ENCODE measurements around the gene IFNLR1. TPM values are rescaled to one million over a fixed set of nuclear protein-coding genes. Genes with fewer than 3 reads are reported as not detected.

Gene IFNLR1
- total RNA-seq, 1 donor from 2014 or later = 0.16 TPM

- DNase-seq = no peak
These were observed 11.9 kb downstream of the IFNLR1 start for GRCh38 chr1:24175033-24175755.

DNA sequence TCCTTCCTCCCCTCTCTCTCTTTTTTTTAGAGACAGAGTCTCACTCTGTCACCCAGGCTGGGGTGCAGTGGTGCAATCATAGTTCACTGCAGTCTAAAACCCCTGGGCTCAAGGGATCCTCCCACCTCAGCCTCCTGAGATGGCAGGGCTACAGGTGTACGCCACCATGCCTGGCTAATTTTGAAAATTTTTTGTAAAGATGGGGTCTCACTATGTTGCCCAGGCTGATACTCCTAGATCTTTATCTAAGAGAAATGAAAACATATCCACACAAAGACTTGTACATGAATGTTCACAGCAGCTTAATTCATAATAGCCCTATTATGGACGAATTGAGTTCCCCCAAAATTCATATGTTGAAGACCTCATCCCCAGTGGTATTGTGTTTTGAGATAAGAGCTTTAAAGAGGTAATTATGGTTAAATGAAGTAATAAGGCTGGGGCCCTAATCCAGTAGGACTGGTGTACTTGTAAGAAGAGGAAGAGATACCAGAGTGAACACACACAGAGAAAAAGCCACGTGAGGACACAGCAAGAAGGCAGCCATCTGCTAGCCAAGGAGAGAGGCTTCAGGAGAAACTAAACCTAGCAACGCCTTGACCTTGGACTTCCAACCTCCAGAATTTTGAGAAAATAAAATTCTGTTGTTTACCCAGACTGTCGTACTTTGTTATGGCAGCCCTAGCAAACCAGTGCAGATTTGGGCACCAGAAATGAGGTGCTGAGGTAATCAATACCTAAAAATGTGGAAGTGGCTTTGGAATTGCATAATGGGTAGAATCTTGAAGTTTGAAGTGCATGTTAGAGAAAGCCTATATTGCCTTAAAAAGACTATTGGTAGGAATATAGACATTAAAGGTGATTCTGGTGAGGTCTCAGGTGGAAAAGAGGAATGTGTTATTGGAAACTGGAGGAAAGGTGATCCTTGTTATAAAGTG lies 13.2 kb downstream of the IFNLR1 start:
- no peak for DNase-seq

DNA sequence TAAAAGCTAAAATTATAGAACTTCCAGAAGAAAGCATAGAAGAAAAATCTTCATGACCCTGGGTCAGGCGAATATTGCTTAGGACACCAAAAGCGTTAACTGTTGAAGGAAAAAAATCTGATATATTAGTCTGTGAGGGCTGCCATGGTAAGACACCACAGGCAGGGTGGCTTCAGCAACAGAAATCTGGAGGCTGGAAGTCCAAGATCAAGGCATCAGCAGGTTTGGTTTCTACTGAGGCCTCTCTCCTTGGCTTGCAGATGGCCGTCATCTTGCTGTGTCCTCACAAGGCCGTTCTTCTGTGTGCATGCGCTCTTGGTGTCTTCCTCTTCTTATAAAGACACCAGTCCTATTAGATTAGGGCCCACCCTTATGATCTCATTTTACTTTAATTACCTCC lies 14.5 kb downstream of the IFNLR1 start:
- DNase-seq = no peak

- no peak for DNase-seq
These were observed 17.8 kb downstream of the IFNLR1 start for GRCh38 chr1:24169286-24169685.

- DNase-seq = no peak
These were observed 18.8 kb downstream of the IFNLR1 start for GRCh38 chr1:24168245-24168644.

- no peak for DNase-seq
These were observed 20.1 kb downstream of the IFNLR1 start for GRCh38 chr1:24167008-24167407.

DNA sequence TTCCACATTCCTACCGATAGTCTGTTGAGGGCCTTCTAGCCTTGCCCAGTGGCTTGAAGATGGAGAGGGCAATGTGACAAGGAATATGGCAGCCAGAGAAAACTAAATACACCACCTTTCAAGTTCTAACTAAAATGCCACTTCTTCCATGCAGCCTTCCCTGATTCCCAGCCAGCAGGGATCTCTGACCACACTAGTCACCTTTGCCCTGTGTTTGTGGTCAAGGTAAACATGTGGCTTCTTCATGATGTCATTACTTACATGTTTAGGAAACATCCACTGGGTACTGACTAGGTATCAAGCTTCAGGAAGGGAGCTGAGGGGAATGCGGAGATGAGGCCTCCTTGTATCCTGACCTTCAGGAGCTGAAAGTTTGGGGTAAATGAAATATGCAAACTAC lies 21.6 kb downstream of the IFNLR1 start:
- DNase-seq = no peak

GRCh38 chr1:24164004-24164403 lies 23.1 kb downstream of the IFNLR1 start:
- DNase-seq = no peak

GRCh38 chr1:24162201-24162600 lies 24.9 kb downstream of the IFNLR1 start:
- DNase-seq = no peak

DNA sequence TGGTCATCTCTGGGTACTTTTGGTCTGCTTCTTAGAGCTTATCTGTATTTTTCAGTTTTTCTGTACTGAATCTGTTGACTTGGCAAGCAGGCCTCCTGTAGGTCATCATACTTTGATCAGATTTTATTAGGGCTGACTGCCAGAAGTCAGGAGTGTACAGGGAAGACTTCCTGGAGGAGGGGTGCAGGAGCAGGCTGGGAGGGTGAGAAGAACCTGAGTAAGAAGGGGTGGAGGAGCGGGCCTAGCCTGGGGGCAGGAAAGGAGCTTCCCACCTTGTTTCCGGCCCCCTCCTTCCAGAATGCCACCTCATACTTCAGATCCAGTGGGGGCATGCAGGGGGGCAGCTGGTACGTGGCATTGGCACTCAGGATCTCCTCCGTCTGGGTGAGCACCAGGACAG lies 25.8 kb downstream of the IFNLR1 start:
- no peak for DNase-seq

GRCh38 chr1:24159366-24159765 lies 27.7 kb downstream of the IFNLR1 start:
- no peak for DNase-seq

DNA sequence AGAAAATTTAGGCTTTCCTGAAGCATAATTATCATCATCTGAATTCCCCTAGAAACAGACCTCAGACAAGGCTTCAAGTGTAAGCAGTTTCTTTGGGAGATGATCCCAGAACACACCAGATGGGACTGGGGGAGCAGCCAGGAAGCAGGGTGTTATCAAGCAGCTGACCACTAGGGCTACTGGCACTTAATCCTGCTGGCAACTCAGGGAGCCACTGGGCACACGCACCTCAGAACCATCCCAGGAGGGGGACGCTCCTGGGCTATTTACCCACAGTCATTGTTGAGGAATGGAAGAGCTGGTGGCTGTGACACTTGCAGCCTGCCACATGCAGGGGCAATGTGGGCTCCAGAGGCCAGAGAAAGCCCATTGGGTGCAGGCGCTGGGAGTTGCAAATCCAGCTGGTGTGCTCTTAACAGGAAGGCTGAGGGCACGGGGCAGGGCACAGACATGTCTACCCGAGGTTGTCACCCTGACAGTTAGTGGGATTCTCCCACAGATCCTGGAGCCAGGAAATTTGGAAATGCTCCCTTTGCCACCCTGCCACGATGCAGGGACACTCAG lies 29.1 kb downstream of the IFNLR1 start:
- DNase-seq = no peak

DNA sequence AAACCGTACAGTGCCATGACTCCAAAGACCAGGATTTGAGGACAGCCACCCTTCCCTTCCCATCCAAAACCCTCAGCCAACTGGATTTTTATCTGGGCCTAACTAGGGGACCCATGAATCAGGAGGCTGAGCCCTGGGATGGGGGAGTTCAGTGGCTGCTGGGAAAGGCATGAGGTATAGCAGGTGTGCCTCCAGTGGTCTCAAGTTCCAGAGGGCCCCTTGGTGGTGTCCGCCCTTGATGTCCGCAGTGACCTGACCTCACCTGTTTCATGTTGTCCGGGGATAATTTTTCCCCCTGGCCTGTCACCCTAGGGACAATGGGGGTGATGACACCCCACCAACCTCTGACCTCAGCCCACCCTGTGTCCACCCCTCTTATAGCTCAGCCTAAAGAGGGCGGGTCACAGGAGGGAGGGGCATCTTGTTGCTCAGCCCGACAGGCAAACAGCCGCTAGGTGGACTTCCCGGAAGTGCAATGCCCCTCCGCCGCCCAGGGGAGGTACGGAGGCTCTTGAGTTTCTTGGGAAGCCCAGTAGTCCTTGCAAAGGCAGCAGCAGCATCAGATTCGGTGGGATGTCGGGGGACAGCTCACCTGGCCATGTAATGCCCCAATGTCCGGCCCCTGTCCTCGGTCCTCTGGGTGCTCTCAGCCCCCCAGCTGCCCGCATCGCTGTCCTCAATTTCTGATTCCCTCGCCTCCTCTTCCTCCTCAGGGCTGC lies 30.4 kb downstream of the IFNLR1 start:
- DNase-seq = no peak

DNA sequence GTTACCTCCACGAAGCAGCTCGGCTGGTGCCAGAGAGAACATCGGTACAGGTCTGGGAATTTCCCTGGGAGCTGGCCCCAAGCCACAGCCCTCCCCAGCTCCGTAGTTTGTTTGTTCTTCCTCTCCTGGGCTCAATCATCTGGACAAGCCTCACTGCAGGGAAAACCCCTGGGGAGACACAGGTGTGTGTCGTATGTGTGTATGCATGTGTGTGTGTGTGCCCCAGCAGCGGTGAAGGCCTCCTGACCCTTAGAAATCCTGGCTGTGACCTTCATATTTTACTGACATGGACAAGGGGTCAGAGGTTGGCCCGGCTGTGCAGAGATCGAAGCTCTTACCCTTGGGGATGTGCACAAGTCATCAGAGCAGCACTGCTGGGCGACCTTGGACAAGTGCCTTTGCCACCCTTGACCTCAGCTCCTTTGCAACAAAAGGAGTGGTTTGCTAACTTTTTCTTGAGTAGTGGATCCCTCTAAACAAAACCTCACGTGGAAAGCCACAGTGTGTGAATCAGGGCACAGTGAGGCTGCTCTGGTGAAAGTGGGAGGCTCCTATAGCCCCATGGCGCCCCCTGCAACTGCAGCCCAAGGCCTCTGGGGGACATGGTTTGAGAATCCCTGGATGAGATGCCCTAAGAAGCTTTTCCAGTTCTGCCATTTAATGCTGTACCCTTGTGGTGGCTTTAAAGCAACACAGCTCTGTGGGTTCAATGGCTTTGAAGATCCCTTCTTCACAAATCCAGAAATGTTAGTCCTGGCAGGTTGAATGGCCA lies 31.9 kb downstream of the IFNLR1 start:
- no peak for DNase-seq

- DNase-seq = no peak
These were observed 32.9 kb downstream of the IFNLR1 start for GRCh38 chr1:24154215-24154614.

DNA sequence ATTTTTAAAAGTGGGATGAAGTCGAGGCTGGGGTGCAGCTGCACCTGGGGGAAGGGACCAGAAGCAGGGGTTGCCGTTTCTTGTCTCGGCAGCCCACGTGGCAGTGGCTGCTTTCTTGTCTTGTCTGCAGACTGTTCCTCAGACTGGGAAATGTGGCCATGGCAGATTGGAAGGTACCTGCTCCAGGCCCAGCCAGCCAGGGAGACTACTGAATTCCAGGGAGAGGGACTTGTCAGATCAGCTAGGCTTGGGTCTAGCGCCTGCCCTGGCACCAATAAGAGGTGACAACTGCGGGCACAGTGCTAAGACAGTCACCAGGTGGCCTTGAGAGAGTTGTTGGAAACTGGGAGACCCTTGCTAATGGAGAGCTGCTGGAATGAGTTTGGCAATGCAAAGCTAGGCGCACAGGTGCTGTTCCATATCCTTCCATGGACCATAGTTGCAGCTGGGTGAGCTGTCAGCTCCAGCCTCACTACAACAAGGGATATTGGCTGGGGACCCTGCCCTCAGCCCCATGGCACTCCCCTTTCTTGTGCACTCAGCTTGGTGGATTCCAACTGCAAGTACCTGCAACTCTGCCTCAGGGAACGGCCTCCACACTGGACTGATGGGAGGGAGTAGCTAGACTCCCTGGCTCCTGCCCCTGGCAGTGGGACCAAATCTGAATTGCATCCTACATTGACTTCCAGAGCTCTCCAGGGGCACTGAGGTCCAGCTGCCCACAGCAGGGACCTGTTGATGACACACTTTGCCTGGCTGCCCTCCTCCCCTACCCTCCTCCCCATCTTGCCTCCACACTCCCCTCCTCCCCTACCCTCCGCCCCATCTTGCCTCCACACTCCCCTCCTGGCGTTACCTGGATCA lies 34.2 kb downstream of the IFNLR1 start:
- no peak for DNase-seq

DNA sequence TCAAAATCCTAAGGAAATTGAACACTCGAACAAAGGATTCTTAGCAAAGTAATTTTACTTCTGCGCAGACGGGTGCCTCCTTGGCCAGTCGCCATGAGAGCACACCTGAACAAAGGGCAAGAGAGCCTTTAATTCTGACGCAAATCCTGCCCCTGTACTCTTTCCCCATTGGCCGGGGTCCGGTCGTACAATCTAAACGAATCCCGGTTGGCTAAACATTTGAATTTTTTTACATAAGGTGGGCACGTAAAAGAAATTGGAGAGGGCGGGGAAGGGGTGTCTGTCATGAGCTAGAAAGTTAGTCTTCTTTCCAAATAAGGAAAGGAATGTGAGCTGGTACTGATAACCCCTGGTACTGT lies 35.9 kb downstream of the IFNLR1 start:
- DNase-seq = no peak

GRCh38 chr1:24150234-24151174 lies 36.6 kb downstream of the IFNLR1 start:
- peak; percentile 73 for DNase-seq

- no peak for DNase-seq
These were observed 37.2 kb downstream of the IFNLR1 start for GRCh38 chr1:24149866-24150233.

DNA sequence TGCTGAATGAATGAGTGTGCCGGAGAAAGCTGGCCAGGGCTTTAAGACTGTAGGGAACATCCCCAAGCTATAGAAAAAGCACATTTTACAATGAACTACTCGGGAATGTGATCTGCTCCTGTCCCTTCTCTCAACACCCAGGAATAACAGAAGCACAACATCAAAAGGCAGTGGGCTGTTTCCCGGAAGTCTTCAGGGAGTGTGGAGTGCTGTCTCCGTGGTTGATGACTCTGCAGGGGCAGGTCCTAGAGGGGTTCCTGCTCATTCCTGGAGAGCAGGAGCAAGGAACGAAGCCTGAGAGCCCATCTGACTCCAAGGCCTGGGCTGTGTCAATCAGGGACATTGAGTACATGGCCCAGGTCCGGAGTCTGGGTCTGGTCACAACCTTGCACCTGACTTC lies 39.3 kb downstream of the IFNLR1 start:
- DNase-seq = no peak
